ENCODE measurements around the gene LRRC8A.
A peak's percentile ranks its signal among the peaks of the same experiment; 100 is the strongest.

Gene LRRC8A

GRCh38 chr9:128923493-128923883, 41.6 kb downstream of the LRRC8A start:
- TF ChIP-seq, protein P1, sequence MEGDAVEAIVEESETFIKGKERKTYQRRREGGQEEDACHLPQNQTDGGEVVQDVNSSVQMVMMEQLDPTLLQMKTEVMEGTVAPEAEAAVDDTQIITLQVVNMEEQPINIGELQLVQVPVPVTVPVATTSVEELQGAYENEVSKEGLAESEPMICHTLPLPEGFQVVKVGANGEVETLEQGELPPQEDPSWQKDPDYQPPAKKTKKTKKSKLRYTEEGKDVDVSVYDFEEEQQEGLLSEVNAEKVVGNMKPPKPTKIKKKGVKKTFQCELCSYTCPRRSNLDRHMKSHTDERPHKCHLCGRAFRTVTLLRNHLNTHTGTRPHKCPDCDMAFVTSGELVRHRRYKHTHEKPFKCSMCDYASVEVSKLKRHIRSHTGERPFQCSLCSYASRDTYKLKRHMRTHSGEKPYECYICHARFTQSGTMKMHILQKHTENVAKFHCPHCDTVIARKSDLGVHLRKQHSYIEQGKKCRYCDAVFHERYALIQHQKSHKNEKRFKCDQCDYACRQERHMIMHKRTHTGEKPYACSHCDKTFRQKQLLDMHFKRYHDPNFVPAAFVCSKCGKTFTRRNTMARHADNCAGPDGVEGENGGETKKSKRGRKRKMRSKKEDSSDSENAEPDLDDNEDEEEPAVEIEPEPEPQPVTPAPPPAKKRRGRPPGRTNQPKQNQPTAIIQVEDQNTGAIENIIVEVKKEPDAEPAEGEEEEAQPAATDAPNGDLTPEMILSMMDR (IDR thresholded peaks at IDR 0.05; ENCODE audit: low read depth, low read length), result no peak
- H3K4me3 ChIP-seq (ENCODE audit: low read depth, low read length), result no peak overlapping the region
- in situ Hi-C loops (cut with HindIII; ENCODE audit: low sequenced_read_pairs), result no loop called here
- DNase-seq (ENCODE audit: low read depth, low spot score), result no peak

DNA sequence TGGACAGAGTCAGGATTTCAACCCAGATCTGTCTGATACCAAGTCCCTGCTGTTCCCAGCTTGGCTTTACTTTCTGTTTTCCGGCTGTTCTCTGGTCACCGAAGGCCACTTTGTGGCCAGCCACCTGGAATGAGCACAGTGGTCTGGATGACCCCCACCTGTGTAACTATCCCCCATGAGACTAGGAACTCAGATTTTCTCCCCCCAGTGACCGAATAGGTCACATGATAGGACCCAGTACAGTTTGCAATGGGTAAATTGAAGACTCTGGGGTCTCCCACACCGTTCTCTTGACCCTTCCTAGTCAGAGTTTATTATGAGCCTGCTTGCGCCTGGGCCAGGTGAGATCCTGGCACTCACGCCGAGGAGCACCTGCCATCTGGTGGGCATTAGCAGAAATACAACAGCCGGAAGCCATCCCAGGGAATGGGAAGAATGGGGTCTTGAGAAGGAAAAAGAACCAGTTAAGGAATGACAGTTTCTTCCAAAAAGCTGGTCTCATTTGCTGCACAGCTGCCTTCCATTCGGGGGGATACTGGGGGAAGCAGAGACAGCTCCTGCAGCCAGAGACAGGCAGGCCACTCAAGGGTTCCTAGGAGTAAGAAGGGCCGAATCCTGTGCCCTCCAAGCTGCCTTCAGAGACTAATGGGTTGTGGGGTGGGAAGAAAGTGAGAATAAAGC, 45.9 kb downstream of the LRRC8A start:
- TF ChIP-seq, protein P1 (IDR thresholded peaks at IDR 0.05; ENCODE audit: low read depth, low read length), result peak; percentile 84
- in situ Hi-C loops (cut with HindIII; ENCODE audit: low sequenced_read_pairs), result no loop called here
- H3K4me3 ChIP-seq (ENCODE audit: low read depth, low read length), result no peak overlapping the region
- DNase-seq (ENCODE audit: low read depth, low spot score), result peak; percentile 45

DNA sequence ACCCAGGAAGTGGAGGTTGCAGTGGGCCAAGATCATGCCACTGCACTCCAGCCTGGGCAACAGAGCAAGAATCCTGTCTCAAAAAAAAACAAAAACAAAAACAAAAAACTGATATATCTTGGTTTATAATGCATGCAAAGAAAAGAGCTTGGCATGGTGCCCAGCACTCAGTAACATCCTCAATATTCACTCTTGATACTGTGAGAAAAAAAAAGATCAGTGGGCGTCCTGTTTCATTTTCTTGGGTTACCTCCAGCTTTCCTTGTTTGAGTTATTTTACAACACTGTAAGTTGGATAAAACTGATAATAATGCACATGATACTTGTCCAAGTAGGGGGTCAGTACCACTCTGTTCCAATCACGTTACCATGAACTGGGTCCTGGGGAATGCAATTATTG, 46.7 kb downstream of the LRRC8A start:
- in situ Hi-C loops (cut with HindIII; ENCODE audit: low sequenced_read_pairs), result no loop called here
- DNase-seq (ENCODE audit: low read depth, low spot score), result no peak
- H3K4me3 ChIP-seq (ENCODE audit: low read depth, low read length), result no peak overlapping the region
- TF ChIP-seq, protein P1 (IDR thresholded peaks at IDR 0.05; ENCODE audit: low read depth, low read length), result no peak

DNA sequence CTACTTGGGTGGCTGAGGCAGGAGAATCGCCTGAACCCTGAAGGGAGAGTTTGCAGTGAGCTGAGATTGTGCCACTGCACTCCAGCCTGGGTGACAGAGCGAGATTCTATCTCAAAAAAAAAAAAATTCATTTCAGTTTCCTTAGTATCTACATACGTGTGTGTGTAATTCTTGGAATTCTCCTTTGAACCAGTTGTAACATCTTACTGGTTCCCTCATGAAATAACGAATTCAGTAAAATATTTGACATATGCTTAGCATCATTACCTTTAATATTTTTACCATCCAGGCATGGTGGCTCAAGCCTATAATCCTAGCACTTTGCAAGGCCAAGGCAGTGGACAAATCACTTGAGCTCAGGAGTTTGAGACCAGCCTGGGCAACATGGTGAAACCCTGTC, 47.6 kb downstream of the LRRC8A start:
- TF ChIP-seq, protein P1 (IDR thresholded peaks at IDR 0.05; ENCODE audit: low read depth, low read length), result no peak
- H3K4me3 ChIP-seq (ENCODE audit: low read depth, low read length), result no peak overlapping the region
- DNase-seq (ENCODE audit: low read depth, low spot score), result no peak
- in situ Hi-C loops (cut with HindIII; ENCODE audit: low sequenced_read_pairs), result no loop called here

GRCh38 chr9:128933731-128934130, 51.8 kb downstream of the LRRC8A start:
- TF ChIP-seq, protein P1 (IDR thresholded peaks at IDR 0.05; ENCODE audit: low read depth, low read length), result no peak
- no peak for DNase-seq (ENCODE audit: low read depth, low spot score)
- no peak overlapping the region for H3K4me3 ChIP-seq (ENCODE audit: low read depth, low read length)
- in situ Hi-C loops (cut with HindIII; ENCODE audit: low sequenced_read_pairs), result no loop called here

GRCh38 chr9:128936171-128936865, 54.4 kb downstream of the LRRC8A start:
- in situ Hi-C loops (cut with HindIII; ENCODE audit: low sequenced_read_pairs), result no loop called here
- TF ChIP-seq, protein P1 (IDR thresholded peaks at IDR 0.05; ENCODE audit: low read depth, low read length), result no peak
- no peak for DNase-seq (ENCODE audit: low read depth, low spot score)
- no peak overlapping the region for H3K4me3 ChIP-seq (ENCODE audit: low read depth, low read length)
